SHP77 treated with DMSO at 0.1 percent for 48 hours (cell line): ENCODE results near the gene TMEM19.

Source experiments
- DNase-seq: peaks from one replicate; lab custom pipeline; 2025; lab: John Stamatoyannopoulos, UW

The TMEM19 gene

DNA sequence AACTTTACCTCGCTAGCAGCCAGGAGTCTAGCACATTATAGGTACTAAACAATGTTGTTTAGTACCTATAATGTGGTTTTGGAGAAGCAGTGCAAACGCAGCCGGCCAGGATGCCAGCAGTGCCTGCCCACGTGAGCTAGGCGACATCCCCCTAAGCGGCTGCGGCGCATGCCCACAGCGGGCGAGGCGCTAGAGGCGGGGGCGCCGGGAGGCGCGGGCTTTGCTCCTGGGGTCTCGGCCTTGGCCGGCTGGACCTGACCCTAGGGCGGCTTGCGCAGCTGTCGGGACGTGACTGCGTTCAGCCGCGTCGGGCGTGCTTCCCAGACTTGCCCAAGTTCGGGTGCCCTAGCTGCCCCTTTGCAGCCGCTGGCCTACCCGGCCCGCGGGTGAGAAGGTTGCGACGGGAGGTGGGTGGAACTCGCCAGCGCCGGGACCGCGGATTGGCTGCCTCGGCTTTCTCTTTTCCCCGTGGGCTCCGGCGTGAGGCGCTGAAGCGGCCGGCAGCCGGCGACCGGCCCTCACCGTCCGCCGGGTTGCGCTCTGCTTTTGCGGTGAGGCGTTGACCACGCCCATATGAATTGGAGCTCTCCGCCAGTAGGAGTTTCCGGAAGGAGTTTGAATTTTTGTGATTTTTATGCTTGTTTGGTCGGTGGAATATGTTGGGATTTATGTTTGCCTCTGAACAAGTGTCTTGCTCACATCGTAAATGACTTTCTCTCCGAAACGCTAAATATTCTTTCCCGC, at the start of gene TMEM19:
Gene TMEM19, plus strand, starts transcription at position 169 of the 744 bp plus-strand sequence. CDS start 599 bp downstream, outside the sequence.
- DNase-seq, result peak; percentile 72

DNA sequence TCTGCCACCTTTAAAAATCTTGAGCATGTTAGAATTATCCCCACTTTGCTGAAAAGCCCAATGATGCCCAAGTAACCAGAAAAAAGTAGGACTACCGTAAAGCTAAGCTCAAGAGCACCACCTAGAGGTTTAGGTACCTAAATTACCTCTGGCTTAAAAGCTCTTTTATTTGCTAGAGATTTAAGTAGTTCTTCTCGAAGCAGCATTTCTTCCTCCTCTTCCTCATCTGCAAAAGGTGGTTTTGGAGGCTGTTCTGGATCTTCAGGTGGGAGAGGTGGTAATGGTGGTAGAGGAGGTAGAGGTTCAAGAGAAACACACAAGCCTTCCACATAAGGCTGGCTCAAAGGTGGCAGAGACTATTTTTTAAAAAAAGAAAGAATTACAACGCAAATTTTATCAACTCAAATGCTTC, 49.2 kb upstream of the TMEM19 start:
- peak; percentile 50 for DNase-seq

DNA sequence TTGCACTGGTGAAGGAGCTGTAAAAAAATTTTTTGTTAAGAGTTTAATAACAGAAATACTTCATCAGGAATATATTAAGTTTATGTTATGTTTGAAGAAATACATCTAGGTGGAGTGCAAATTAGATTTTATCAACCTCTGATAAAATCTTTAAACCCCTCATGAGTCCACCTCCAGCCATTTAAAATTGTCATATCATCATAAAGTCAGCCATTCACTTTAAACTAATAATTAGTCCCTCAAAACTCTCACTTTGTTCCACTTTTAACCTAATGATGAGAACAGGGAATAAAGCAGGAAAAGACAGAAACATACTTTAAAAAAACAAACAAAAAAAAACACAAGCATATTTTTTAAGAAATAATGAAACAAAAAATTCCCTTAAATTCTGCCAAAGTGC, 47.4 kb upstream of the TMEM19 start:
- DNase-seq, result no peak

DNA sequence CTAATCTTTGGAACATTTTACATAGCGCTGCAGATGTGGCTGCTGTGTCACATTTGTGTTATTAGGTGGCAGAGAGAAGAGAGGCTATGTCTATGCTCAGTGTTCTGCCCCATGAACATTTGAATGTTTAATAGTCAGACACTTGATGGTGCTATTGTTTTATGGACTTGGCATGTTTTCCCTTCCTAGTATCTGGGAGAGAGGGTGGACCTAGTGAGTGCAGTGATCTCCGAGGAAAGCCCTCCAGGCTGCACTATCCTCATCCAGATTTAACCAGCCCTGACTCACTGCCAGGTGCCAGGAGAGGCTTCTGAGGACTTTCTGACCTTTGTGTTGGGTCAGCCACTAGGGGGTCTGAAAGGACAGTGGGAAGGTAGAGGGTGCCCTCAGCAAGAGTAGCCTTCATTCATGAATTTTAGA, 46.5 kb upstream of the TMEM19 start:
- DNase-seq, result no peak

DNA sequence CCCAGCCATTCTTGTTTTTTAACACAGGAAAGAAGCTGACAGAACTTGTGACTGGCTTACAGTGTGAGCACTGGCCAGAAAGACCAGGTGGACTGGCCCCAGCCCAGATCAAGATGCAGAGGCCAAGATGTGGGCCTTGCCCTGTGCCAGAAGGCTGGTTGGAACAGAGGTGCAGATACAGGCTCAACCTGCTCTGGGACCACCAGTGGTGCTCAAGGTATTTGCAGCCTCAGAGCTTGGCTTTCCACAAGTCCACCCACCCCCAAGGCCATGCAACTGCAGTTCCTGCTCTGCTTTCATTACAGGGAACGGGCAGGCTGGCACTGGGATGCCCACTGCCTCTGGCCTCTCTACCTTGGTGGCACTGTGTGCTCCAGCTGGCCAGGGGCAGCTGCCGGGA, 45.6 kb upstream of the TMEM19 start:
- no peak for DNase-seq

DNA sequence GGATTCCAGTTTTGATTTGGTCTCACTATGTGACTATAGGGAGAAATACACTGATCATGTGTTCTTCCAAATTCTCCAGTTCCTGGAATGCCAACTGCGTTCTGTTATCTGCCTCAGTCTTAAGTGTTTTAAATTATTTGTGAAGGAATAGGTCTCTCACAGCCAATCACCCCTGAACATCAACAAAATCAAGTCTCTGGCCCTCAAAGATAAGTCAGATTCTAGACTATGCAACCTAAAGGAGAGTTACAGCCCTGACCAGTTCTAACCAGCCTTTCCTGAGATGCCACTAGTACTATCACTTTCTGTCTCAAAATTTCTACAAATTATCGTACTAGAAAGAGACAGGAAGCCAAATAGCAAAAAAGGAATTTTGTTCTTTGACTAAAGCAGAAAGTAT, 44.5 kb upstream of the TMEM19 start:
- DNase-seq, result no peak

DNA sequence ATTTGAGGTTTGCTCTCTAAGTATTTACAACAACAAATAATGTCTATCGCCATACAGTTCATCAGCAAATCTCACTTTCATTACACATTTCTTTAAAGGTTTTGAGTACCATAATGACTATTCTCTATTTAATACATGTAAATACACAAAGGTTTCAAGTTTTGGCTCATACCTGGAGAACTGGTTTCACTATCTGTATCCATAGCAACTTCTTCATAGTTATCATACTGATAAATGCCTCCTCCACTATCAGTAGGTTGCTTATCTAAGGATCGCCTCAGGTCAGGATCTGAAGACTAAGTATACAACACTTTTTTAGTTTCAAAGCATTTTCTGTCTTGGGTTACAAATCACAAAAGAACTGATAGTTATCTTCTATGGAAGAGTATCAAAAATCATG, 43.6 kb upstream of the TMEM19 start:
- DNase-seq, result no peak

DNA sequence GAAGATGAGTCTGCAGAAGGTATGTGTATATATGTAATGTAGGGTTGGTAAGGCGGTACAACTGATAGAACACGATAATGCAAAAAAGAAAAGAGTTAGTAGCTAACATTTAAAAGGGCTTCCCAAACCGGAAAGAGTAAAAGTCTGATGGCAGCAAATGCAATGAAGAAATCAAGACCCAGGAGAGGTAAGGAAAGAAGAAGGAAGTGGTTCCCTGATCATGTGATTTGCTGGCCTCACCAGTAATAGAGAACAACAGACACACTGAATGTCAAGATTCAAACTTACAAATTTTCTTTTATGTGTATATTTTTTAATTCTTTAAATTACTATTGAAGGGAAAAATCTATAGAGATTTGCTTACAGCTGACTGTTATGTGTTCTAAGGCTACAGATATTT, 40.6 kb upstream of the TMEM19 start:
- DNase-seq, result no peak

DNA sequence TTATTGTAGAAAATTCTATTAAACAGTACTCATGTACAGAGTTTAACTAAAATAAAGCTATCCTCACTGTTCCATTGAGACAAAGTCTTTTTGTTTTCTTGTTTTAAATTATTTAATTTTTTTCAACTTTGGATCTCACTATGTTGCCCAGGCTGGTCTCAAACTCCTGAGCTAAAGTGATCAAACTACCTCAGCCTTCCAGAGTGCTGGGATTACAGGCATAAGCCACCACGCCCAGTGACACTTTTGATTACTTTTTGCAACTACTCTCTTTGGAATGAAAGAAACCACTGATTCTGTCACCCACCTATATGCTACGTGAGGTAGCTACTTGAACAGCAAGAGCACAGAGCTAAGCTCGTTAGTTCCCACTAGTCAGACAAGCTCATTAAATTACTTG, 39.4 kb upstream of the TMEM19 start:
- DNase-seq, result no peak

DNA sequence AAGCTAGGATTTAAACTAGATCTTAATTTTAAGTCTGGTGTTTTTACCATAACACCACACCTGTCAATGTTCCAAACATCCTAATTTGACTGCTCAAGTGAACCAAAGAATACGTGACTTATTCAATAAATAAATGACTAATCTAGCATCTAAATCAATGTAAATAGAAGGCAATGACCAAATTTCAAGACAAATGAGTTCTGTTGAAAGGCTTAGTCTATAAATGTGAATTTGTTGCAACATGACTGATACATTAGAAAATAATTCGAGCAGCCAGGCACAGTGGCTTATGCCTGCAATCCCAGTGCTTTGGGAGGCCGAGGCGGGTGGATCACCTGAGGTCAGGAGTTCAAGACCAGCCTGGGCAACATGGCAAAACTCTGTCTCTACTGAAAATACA, 37.3 kb upstream of the TMEM19 start:
- DNase-seq, result no peak

DNA sequence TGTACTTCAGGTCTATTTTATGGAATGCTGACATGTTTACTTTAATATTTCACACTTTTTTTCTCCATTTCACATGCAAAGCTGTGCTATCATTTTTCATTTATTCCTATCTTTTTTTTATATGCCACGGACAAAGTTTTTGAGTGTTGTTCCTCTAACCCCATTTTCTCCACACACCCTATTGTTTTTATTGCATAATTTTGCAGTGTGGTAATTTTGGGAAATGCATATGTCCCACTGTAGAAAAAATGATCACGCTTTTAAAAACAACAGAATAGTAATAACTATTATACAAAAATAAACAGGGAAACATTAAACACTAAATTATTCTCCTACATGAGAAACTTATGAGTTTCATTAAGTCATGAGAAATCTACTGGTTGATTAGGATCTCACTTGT, 36.5 kb upstream of the TMEM19 start:
- no peak for DNase-seq

DNA sequence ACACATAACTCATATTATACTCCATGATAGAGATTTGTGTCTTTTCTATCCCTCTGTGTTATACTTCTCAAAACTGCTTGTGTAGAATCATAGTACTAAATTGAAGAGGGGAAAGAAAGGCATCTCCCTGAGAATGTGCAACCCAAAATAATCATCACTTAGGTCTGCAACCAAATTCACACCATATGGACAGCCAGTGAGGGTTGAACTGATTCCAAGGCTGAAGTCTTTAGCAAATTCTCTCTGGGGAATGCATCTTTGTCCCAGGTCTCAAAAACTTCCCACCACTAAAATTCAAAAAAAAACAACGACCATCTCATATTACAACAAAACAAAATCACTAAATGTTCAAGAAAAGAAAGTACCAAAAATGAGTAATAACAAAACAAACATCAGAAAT, 33.2 kb upstream of the TMEM19 start:
- no peak for DNase-seq

DNA sequence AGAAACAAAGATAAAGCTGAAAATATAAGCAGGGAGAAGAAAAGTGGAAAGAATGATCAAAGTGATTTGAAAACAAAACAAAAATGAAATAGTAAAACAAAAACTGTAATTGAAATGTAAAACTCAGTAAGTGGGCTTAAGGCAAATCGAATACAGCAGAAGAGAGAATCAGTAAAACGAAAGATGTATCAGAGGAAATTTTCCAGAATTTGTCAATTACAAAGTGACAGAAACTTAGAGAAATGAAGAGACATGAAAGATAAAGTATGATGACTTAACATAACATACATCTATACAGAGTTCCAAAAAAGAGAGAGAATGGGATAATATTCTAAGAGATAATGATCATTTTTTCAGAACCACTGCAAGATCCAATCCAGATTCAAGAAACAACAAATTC, 32.7 kb upstream of the TMEM19 start:
- no peak for DNase-seq

DNA sequence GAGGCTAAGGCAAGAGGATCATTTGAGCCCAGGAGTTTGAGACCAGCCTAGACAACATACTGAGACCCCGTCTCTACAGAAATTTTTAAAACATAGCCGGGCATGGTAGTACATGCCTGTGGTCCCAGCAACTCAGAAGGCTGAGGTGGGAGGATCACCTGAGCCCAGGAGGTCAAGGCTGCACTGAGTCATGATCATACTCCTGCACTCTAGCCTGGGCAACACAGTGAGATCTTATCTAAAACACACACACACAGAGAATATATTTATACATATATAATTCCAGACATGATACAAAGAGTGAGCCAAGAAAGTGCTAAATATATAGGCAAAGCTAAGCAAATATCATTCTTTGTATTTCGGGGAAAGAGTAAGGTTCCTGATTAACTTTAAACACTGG, 31.7 kb upstream of the TMEM19 start:
- DNase-seq, result no peak

DNA sequence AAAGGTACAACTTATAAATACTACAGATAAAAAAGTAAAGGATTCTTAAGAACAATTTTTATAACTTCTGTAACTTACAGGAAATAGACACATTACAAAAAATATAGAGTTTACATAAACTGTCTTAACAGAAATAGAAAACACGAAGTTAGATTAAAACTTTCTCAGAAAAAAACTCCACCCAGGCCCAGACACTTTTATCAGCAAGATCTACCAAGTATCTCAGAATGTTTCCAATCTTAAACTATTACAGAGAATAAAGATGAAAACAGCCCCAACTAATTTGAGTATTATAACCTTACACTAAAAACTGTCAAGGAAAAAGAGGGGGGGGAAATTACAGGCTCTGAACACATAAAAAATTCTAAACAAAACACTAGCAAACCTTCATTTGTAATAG, 30.4 kb upstream of the TMEM19 start:
- no peak for DNase-seq

DNA sequence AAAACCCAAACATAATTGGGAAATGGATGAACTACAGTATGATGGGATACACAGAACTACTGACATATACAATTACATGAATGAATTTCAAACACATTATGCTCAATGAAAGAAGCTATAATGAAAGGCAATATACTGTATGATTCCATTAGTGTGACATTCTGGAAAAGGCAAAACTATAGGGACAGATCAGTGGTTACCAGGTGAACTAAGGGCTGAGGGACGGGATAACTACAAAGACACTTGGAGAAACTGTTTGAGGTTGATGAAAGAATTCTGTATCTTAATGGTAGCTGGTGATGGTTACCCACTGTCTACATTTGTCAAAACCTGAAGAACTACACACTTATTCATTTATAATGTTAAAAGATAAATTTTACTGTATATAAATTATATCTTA, 30.0 kb upstream of the TMEM19 start:
- DNase-seq, result no peak

DNA sequence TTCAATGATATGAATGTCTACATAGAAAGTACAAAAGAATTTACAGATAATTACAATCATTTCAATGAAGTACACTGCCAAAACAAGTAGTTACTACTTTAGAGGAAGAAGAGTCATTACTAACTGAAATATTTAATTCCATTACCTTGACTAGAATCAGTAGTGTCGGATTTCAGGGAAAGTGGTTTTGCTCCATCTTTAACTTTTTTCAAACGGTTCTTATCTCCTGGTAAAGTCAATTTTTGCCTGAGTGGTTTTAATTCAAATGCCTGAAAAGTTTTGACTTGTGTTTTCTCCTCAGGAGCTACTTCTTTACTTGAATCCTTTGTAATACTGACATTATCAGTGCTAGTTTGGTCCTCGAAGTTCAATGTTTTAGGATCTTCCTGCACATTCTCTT, 29.1 kb upstream of the TMEM19 start:
- no peak for DNase-seq

DNA sequence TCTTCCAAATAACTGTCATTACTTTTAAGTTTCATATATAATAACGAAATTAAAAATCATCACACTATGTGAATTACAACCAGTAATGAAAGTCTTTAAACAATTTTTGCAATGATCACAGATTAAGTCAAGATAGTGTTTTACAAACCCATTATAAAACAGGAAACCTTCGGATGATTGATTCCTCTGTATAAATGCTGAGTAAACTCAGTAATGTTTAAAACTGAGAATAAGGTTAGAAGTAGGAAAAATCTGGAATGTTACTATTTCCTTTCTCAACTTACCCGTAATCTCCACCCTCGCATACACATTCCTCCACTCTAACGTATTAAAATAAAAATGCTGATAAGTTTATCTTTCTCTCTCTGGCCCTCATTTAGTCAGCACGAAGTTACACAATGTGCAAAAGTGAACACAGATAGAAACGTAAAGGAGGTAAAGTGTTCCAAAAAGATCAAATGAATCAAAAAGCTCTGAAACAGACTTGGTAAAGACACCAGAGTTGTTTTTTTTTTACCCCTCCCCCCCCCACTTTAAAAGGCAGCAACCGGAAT, 23.8 kb upstream of the TMEM19 start:
- DNase-seq, result no peak

DNA sequence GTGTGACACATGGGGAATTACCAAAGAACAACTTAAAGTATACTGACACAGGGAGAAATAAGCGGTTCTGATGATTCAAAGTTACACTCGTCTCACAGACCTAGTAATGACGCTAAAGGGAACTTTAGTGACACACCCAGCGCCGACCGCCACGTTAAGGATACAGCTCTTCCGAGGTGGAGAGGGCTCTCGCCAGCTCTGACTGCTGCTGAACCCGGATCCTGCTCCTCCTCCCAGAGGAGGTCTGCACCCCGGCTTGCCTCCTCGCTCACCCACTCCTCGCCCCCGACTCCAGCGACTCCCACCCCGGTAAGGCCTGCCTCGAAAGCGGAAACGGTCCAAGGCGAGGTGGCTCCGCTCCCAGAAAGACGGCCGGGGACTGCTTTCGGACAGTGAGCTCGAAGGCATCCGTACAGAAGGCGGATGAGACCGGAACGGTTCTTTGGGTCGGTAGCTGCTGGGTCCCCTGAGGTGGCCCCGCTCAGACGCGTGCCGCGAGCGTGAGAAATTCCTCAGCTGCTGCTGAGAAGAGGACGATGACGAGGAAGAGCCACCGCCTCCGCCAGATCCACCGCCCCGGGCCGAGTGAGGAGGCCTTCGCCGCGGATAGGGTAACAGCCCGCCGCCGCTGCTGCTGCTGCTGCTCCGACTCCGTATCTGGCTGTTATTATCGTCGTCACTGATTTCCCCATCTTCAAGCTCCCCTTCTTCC, 22.9 kb upstream of the TMEM19 start:
- DNase-seq, result no peak

DNA sequence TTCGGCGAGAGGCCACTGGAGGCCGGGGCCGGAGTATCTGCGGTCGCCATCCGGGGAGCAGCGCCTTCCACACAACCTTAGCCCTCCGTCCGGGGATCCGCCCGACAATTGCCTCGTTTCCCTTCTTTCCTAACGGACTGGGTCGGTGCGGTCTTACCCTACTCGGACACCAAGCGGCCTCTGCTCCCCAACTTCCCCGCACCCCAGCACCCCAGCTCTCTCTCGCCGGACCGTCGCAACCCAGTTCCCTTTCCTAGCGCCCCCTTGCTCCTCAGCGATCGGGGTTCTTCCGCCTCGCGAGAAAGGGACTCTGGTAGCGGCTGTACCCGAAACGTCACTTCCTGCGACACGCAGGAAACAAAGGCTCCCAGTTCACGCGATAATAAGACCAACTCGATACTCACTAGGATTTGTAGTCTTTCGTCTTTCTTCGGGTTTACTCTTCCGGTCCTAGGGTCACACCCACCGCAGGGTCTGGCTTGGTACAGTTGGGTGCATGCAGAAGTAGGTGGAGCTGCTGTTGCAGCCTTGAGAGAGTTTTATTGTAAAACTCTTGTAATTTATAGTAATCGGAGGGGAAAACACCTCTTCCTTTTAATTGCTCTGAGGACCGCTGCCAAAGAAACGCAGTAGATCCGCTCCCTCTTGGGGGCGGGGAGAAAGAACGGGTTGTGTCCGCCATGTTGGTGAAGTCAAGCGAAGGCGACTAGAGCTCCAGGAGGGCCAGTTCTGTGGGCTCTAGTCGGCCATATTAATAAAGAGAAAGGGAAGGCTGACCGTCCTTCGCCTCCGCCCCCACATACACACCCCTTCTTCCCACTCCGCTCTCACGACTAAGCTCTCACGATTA, 22.1 kb upstream of the TMEM19 start, which contains the start of the genes THAP2 and ZFC3H1:
Gene THAP2, plus strand, starts transcription at position 741 of the 850 bp plus-strand sequence. CDS start 209 bp downstream, outside the sequence.
Gene ZFC3H1, minus strand, starts transcription at position 288 of the 850 bp plus-strand sequence. Its CDS starts 238 bp downstream, at position 50.
- DNase-seq, result peak; percentile 99

DNA sequence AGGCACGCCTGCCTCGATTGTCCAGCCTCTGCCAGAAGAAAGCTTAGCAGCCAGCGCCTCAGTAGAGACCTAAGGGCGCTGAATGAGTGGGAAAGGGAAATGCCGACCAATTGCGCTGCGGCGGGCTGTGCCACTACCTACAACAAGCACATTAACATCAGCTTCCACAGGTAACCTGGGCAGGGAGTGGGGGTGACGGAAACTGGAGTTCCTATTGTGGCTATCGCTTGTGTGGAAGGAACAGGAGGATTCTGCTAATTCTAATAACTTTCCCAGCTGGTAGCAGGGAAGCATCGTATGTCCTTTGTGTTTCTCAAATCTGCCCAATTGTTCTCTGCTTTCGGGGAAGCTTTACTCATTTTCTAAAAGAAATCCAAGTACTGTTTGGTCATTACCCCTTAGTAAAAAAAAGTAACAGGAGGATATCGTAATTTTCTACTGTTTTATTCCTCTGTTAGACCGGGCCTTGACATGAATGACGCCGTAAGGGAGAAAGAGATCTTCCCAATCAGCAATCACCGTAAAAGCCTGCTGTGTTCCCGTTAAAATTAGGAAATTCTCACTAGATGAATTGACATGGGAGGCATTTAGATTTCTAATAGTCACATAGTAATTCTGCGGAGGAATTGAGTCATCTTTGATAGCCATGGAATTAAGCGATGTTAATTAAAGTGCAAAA, 21.3 kb upstream of the TMEM19 start:
- DNase-seq, result no peak

DNA sequence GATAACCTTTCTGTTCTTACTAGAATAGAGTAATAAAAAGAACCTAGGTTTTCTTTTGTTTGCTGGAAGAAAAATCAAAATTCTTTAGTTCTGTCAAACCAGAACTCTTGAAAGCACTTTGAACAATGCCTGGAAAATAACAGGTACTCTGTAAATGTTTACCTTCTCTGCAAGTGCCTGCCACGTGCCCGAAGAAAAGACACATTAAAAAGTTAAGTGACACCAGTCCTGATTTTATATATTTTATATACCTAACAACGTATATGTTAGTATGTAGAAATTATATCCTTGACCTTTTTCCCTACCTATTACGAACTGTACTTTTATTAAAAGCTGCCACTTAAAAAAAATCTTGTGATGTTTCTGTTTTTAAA, 20.8 kb upstream of the TMEM19 start:
- DNase-seq, result no peak
